Stimulated activated CD4-positive, alpha-beta T cell treated with anti-CD3 and anti-CD28 coated beads, TNF-alpha, amount 100 ng/mL, for 24 hours (primary cell): ENCODE data around the gene FGF12.
A peak's percentile ranks its signal among the peaks of the same experiment; 100 is the strongest.

Experiments used
- DNase-seq, 3 experiments: peaks; one replicate each; pipeline ENCODE4 v3.0.0-alpha.2; 2020; ENCODE audit warnings: low read depth in 3 of 3

Gene FGF12

GRCh38 chr3:192496905-192497587 lies 230.3 kb downstream of the FGF12 start:
- DNase-seq, result no peak

DNA sequence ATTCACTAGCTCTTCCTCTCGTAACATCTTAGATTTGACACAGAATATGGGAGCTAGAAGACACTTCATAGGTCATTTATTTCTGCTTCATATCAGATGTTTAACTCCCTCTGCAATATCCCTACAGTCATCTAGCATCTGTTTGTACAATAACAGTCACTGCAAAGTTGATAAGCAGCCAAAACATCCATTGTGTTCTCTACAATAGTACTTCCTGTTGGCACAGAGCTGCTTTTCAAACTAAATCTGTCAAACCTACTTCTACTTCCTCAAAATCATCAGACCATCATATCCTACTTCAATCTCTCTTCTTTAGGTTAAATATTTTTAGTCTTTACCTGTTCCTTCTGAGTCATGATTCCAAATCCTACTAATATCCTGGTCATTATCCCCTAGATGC lies 233.2 kb downstream of the FGF12 start:
- DNase-seq, result no peak

DNA sequence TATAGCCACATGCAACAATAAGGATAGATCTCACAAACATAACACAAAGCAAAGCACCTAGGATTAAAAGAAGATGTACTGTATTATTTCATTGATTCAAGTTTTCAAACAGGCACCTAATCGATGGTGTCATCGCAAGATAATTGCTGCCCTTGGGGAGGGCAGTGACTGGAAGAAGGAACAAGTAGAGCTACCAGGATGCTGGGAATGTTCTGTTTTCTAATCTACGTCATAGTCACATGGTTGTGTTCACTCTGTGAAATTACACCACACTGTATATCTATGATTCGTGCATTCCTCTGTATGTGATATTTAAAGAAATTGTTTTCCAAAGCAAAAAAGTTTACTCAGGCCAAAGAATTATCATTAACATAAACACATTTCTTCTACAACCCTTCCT lies 236.6 kb downstream of the FGF12 start:
- no peak for DNase-seq

DNA sequence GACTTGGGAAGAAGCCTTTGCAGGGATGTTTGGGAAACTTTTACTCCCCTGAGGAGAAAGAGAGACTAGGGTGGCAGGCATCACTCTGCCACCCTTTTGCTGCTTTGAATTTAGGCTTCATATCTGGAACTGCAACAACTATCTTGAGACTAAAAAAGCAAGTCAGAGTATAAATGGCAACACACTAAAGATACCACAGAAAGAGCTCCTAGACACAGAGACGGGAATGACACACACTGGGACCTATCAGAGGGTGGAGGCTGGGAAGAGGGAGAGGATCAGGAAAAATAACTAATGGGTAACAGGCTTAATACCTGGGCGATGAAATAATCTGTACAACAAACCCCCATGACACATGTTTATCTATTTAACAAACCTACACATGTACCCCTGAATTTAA lies 237.8 kb downstream of the FGF12 start:
- DNase-seq, result no peak

DNA sequence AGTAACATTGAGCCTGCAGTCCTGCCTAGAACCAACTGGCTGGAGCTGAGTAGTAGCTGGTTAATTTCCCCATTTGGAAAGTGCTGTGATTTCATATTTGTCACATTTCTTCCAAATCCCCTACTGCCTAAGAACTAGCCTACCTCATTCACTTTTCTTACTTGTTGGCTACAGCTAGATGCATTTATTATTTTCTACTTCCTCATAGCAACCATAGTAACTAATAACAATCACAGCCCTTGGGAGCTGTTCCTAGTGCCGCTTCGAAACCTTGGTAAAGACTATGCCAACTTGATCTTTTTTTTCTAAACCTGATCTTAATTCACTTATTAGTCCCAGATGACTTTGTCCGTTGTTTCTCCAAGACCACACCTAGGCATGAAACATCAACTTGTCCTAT lies 240.3 kb downstream of the FGF12 start:
- DNase-seq, result no peak

- DNase-seq, result no peak
Observed at GRCh38 chr3:192482809-192483208, 244.5 kb downstream of the FGF12 start.

DNA sequence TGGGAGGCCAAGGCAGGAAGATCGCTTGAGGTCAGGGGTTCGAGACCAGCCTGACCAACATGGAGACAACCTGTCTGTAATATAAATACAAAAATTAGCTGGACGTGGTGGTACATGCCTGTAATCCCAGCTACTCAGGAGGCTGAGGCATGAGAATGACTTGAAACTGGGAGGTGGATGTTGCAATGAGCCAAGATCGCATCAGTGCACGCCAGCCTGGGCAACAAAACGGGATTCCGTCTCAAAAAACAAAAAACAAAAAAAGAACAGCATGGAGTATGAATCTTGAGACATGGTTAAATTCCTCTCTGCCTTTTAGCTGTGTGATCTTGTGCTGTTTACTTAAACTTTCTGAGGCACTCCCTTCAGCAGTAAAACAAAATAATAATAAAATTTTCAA lies 244.9 kb downstream of the FGF12 start:
- no peak for DNase-seq

- DNase-seq, result no peak
Observed at GRCh38 chr3:192481638-192482037, 245.7 kb downstream of the FGF12 start.

- DNase-seq, result peak; percentile 5 to 27 (median 19)
Observed at GRCh38 chr3:192467230-192468140, 259.9 kb downstream of the FGF12 start.

DNA sequence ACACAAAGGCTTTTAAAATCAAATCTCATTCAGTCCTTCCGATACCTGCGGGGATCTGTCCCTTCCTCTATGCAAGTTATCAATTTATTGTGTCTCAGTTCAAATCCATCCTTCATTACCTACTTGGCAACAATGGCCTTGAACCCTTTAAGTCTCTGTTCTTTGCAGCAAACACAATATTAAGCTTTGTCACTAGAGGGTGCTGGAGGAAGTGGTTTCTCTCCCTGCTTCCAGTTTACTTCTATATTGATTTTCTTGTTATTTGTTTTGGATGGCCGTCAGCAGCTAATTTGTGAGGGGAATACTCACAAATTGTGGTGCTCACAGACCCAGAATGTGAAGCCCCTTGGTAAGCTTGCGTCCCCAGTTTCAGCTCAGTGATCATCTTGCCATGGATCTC lies 278.3 kb downstream of the FGF12 start:
- no peak for DNase-seq

- DNase-seq, result no peak
Observed at GRCh38 chr3:192445770-192446644, 281.3 kb downstream of the FGF12 start.

GRCh38 chr3:192444791-192445106 lies 282.6 kb downstream of the FGF12 start:
- DNase-seq, result no peak

DNA sequence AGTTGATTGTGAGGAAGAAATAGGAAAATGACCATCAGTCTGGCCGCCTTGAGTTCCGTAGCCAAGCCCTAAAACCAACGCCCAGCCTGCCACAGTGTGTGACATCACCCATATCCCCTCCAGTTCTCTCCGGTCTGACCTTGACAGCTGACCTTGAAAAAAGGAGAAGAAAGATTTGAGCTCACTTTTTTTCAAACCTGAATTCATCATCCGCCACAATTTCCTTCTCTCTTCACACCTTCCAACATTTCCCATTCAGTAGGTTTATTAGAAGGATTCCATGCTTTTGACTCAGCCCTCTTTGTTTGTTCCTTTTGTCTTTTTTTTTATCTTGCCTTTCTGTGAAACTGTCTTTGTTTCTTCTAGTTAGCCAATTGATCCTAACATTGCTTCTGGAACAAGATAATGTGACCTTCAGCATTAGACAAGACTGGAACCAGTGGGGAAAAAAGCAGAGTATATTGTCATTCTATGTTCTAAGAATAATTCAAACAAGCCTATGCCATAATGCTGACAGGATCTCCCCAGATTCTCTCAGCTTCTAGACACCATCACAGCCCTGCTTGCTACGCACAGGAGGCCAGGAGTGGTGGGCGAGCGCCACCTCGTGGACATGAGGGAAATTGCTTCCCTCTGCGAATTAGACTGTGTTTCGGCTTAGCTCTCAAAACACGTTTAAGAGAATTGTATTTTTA lies 283.1 kb downstream of the FGF12 start:
- peak; percentile 18 to 44 (median 23) for DNase-seq

GRCh38 chr3:192435241-192435640 lies 292.1 kb downstream of the FGF12 start:
- DNase-seq, result no peak

- DNase-seq, result no peak
Observed at GRCh38 chr3:192434186-192434585, 293.2 kb downstream of the FGF12 start.

DNA sequence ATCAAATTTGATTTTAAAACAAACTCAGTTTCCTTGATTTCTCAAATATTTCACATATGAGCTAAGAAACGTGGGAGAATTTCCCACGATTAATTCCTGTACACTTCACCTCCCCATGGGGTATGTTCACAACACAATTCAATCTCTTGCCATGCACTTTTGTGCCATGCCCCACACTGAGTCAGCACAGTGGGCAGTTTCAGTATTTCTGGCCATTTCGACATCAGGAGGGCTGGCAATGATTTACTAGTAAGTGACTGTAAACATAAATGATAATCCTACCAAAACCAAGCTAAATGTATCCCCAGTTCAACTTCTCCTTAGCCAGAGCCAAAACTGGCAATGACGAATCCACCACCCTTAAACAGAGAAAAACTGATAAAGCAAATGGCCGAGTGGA lies 293.6 kb downstream of the FGF12 start:
- no peak for DNase-seq

- no peak for DNase-seq
Observed at GRCh38 chr3:192422997-192423342, 304.4 kb downstream of the FGF12 start.

DNA sequence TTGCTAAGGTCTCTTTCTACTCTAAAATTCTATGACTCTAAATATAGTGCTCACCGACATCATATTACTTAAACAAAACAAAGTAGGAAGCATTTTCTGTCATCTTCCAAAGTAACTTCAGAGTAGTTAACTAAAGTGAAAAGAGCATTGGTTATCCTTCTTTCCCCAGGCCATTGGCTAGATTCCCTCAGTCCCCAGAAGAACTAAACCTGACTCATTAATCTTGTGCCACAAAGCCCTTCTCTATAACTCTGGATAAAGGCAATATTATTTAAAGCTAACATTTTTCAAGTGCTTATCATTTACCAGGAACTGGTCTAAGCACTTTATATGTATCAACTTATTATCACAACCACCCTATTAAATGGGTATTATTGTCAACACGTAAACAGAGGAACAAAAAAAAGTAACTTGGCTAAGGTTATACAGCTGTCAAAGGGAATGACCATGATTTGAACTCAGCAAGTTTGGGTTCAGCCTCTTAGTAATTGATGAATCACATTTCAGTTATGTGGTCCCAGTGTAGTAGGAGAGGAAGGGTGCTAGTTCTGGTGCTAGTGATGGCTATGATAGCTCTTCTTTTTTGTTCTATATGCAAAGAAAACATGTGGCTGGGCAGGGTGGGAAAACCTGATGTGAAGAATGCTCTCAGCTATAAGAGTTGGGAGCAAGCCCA lies 304.9 kb downstream of the FGF12 start:
- DNase-seq, result no peak

- DNase-seq, result no peak
Observed at GRCh38 chr3:192419312-192419711, 308.0 kb downstream of the FGF12 start.

DNA sequence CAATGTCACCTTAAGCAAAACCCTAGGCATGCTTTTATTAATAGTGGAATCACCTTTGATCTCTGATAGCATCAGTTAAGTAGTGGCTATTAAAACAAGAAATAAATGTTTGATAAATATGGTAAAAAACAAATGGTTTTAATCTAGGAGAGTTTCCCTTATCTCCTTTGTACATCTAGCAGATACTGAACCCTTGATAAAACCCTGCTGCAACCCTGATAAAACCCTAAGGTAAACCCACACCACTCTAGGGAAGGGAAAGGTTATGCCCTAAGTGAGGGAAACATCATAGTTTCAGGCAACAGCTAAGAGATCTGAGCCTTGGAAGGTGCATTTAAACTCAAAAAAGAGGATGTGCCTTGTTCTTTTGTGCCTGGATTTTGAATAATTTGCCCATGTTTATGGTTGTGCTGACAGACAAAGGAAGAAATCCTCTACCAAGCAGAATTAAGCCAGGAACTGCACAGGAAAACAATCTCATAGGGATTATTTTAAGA lies 309.7 kb downstream of the FGF12 start:
- DNase-seq, result no peak

- DNase-seq, result no peak
Observed at GRCh38 chr3:192417017-192417416, 310.3 kb downstream of the FGF12 start.
